Measurements from ENCODE around the gene APOE.

DNA sequence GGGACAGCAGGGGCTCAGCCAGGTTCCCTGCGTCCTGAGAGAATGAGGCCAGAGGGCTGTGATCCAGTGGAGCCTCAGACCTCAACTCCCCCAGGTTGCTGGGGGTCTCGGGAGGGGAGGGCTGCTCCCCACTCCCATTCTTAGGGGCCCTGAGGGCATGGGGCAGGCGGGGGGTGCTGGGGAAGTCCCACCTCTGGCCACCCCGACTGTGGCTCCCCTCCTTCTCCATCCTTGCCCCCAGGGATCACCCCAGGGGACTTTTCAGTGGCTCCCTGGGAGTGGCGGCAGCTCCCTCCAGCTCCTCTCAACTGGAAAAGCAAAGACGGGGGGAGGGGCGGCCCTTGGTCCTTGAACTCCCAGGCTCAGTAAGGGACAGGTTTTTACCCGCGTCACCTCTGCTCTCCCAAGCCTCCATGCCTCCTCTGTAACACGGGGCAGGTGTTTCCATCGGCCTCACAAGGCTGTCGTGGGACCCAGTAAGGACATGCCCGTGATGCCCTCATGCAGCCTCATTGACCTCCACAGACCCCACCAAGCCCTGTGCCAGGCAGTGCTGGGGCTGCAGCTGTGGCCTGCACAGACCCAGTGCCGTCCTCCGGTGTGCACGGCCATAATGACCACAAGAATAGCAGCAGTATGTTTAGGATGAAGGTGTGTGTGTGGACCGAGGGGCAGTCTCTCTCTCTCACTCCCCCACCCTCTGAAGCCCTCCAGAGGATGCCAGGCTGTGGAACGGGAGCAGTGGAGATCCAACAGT, 26.1 kb upstream of the APOE start:
- no peak for TF ChIP-seq POLR2A (IDR thresholded peaks at IDR 0.05)
- TF ChIP-seq, protein P1, sequence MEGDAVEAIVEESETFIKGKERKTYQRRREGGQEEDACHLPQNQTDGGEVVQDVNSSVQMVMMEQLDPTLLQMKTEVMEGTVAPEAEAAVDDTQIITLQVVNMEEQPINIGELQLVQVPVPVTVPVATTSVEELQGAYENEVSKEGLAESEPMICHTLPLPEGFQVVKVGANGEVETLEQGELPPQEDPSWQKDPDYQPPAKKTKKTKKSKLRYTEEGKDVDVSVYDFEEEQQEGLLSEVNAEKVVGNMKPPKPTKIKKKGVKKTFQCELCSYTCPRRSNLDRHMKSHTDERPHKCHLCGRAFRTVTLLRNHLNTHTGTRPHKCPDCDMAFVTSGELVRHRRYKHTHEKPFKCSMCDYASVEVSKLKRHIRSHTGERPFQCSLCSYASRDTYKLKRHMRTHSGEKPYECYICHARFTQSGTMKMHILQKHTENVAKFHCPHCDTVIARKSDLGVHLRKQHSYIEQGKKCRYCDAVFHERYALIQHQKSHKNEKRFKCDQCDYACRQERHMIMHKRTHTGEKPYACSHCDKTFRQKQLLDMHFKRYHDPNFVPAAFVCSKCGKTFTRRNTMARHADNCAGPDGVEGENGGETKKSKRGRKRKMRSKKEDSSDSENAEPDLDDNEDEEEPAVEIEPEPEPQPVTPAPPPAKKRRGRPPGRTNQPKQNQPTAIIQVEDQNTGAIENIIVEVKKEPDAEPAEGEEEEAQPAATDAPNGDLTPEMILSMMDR (IDR thresholded peaks at IDR 0.05) = no peak

Measured in right lobe of liver (tissue), 4 donors.